Measurements from ENCODE around the gene ACBD6.

DNA sequence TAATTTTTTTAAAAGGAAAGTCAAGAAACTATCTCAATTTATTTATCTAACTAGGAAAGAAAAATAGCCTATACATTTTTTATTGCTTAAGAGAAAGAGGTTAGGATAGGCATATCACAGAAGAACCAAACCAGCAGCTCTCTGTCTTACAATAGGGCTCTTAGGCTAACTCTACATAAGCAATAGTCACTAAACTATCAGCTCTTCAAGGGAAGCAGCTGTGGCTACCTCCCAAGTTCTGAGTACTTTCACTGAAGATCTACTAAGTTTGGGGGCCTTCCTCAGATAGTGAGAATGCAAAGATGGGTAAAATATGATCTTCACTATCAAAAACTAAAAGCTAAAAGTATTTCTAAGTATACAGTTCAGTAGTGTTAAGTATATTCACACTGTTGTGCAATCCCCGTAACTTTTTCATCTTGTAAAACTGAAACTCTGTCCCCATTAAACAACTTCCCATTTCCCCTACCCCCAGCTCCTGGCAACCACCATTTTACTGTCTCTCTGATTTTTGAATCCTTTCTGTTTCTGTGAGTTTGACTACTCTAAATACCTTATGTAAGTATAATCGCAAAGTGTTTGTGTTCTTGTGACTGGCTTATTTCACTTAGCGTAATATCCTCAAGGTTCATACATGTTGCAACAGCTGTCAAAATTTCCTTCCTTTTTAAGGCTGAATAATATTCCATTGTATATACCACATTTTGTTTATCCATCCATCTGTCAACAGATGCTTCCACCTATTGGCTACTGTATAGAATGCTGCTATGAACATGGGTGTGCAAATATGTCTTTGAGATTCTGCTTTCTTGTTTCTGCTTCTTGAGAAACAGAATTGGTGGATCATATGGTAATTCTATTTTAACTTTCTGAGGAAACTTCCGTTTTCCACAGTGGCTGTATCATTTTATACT, 73.3 kb downstream of the ACBD6 start:
- TF ChIP-seq, protein P1, sequence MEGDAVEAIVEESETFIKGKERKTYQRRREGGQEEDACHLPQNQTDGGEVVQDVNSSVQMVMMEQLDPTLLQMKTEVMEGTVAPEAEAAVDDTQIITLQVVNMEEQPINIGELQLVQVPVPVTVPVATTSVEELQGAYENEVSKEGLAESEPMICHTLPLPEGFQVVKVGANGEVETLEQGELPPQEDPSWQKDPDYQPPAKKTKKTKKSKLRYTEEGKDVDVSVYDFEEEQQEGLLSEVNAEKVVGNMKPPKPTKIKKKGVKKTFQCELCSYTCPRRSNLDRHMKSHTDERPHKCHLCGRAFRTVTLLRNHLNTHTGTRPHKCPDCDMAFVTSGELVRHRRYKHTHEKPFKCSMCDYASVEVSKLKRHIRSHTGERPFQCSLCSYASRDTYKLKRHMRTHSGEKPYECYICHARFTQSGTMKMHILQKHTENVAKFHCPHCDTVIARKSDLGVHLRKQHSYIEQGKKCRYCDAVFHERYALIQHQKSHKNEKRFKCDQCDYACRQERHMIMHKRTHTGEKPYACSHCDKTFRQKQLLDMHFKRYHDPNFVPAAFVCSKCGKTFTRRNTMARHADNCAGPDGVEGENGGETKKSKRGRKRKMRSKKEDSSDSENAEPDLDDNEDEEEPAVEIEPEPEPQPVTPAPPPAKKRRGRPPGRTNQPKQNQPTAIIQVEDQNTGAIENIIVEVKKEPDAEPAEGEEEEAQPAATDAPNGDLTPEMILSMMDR (IDR thresholded peaks at IDR 0.05), result no peak
- TF ChIP-seq POLR2A (IDR thresholded peaks at IDR 0.05), result no peak
